ENCODE measurements around the gene FOXL3. TPM values are rescaled to one million over a fixed set of nuclear protein-coding genes. Genes with fewer than 3 reads are reported as not detected.

FOXL3 gene
- total and polyA plus RNA-seq, 2 donors (not counting 1 experiment from before 2014, with no cell fraction given), result not detected

GRCh38 chr7:279821-280220 is 10.1 kb upstream of the FOXL3 start:
- H2AFZ ChIP-seq (ENCODE audit: insufficient read depth, low read depth, low read length, poor library complexity, severe bottlenecking), result no peak overlapping the region
- no peaks in the 10 kb centered on the region for H3K4me1 Mint-ChIP-seq

GRCh38 chr7:280461-280860 is 9.5 kb upstream of the FOXL3 start:
- H3K4me1 Mint-ChIP-seq, result no peaks in the 10 kb centered on the region
- no peaks in the 10 kb centered on the region for H3K36me3 ChIP-seq (replicated peaks in 1 of 2; ENCODE audit: control extremely low read depth in 1 of 2, control insufficient read depth in 1 of 2, extremely low read depth in 1 of 2, insufficient read depth in 2 of 2, low read length in 1 of 2)
- H2AFZ ChIP-seq (ENCODE audit: insufficient read depth, low read depth, low read length, poor library complexity, severe bottlenecking), result no peak overlapping the region
- H3K79me2 ChIP-seq (ENCODE audit: control insufficient read depth, insufficient read depth, low read length), result no peaks in the 10 kb centered on the region
- 83% methylated on average over 6 of the region's 11 CpGs for WGBS (ENCODE audit: insufficient coverage)
- no peak overlapping the region for H3K9ac ChIP-seq (ENCODE audit: low read length)
- H4K20me1 ChIP-seq (ENCODE audit: control insufficient read depth, insufficient read depth, low read length, poor library complexity, severe bottlenecking), result no peaks in the 10 kb centered on the region
- H3K4me3 Mint-ChIP-seq, result no peak overlapping the region
- intact Hi-C loops (cut with micrococcal nuclease), result no loop called here
- H3K9me3 ChIP-seq (ENCODE audit: control extremely low read depth in 1 of 3, control insufficient read depth in 2 of 3, insufficient read depth in 1 of 3, low read length in 2 of 3), result peaks cover 0 to 33% (median 4%) of the 10 kb centered on the region in 3 donors
- no peak overlapping the region for H3K4me3 ChIP-seq (ENCODE audit: control extremely low read depth in 1 of 5, extremely low read depth in 1 of 5, insufficient read depth in 1 of 5, low read depth in 2 of 5, low read length in 4 of 5)
- no peak overlapping the region for H3K27ac ChIP-seq (ENCODE audit: low read length in 2 of 2)
- POLR2A ChIA-PET, result no interaction called here
- ATAC-seq (ENCODE audit: low read depth) (no peak), DNase-seq (no peak)
- no peaks in the 10 kb centered on the region for H3K4me1 ChIP-seq (ENCODE audit: control insufficient read depth in 2 of 2, insufficient read depth in 2 of 2, low read length in 2 of 2)
- H3K27ac Mint-ChIP-seq, result no peak overlapping the region
- no peak for TF ChIP-seq EZH2 (IDR thresholded peaks at IDR 0.05; ENCODE audit: borderline replicate concordance, insufficient read depth, low read depth, low read length, poor library complexity, severe bottlenecking)
- TF ChIP-seq CTCF (IDR thresholded peaks at IDR 0.05), result no peak
- H3K27me3 ChIP-seq (replicated peaks in 1 of 4; ENCODE audit: control extremely low read depth in 1 of 4, control insufficient read depth in 3 of 4, insufficient read depth in 4 of 4, low read length in 3 of 4), result peaks cover 0 to 5% (median 0%) of the 10 kb centered on the region in 4 experiments
- CTCF ChIA-PET, result no interaction called here
- peaks cover 4% of the 10 kb centered on the region for H3K9me3 Mint-ChIP-seq (ENCODE audit: insufficient read depth)
- H3K27me3 Mint-ChIP-seq, result peaks cover 13% of the 10 kb centered on the region
- H3K4me2 ChIP-seq (replicated peaks; ENCODE audit: low read depth, low read length, poor library complexity, severe bottlenecking), result no peak overlapping the region

More at GRCh38 chr7:279821-280220, 10.1 kb upstream of the FOXL3 start:
- 92% methylated on average over 6 of the region's 10 CpGs for WGBS (ENCODE audit: insufficient coverage)
- ATAC-seq (ENCODE audit: low read depth), result no peak
- no peak overlapping the region for H3K4me3 Mint-ChIP-seq
- peaks cover 4% of the 10 kb centered on the region for H3K9me3 Mint-ChIP-seq (ENCODE audit: insufficient read depth)
- Histone ChIP-seq H3K4me3 (ENCODE audit: control extremely low read depth in 1 of 5, extremely low read depth in 1 of 5, insufficient read depth in 1 of 5, low read depth in 2 of 5, low read length in 4 of 5) (no peak overlapping the region), H3K27me3 (replicated peaks in 1 of 4; ENCODE audit: control extremely low read depth in 1 of 4, control insufficient read depth in 3 of 4, insufficient read depth in 4 of 4, low read length in 3 of 4) (peaks cover 0 to 5% (median 0%) of the 10 kb centered on the region in 4 experiments), H3K36me3 (replicated peaks in 1 of 2; ENCODE audit: control extremely low read depth in 1 of 2, control insufficient read depth in 1 of 2, extremely low read depth in 1 of 2, insufficient read depth in 2 of 2, low read length in 1 of 2) (no peaks in the 10 kb centered on the region), H3K9ac (ENCODE audit: low read length) (no peak overlapping the region), H3K4me2 (replicated peaks; ENCODE audit: low read depth, low read length, poor library complexity, severe bottlenecking) (no peak overlapping the region), H3K9me3 (ENCODE audit: control extremely low read depth in 1 of 3, control insufficient read depth in 2 of 3, insufficient read depth in 1 of 3, low read length in 2 of 3) (peaks cover 0 to 33% (median 4%) of the 10 kb centered on the region in 3 donors), H3K27ac (ENCODE audit: low read length in 2 of 2) (no peak overlapping the region), H4K20me1 (ENCODE audit: control insufficient read depth, insufficient read depth, low read length, poor library complexity, severe bottlenecking) (no peaks in the 10 kb centered on the region), H3K79me2 (ENCODE audit: control insufficient read depth, insufficient read depth, low read length) (no peaks in the 10 kb centered on the region), H3K4me1 (ENCODE audit: control insufficient read depth in 2 of 2, insufficient read depth in 2 of 2, low read length in 2 of 2) (no peaks in the 10 kb centered on the region)
- no peak for DNase-seq
- POLR2A ChIA-PET, result no interaction called here
- CTCF ChIA-PET, result no interaction called here
- peaks cover 13% of the 10 kb centered on the region for H3K27me3 Mint-ChIP-seq
- TF ChIP-seq EZH2 (IDR thresholded peaks at IDR 0.05; ENCODE audit: borderline replicate concordance, insufficient read depth, low read depth, low read length, poor library complexity, severe bottlenecking), result no peak
- TF ChIP-seq CTCF (IDR thresholded peaks at IDR 0.05), result no peak
- H3K27ac Mint-ChIP-seq, result no peak overlapping the region
- intact Hi-C loops (cut with micrococcal nuclease), result no loop called here
